Retinal pigment epithelial cell (primary cell): Measurements from ENCODE around the gene MSL3B.

ENCODE experiments used
- DNase-seq: peaks from one replicate; pipeline ENCODE4 v3.0.0-alpha.2; 2010; ENCODE audit warnings: low read depth
- H3K4me3 ChIP-seq: 2 replicates; pipeline ENCODE4 v1.5.1; 2011; ENCODE audit warnings: mild to moderate bottlenecking, low read length, control low read depth, moderate library complexity
- TF ChIP-seq, protein P1 (sequence below): conservative IDR thresholded peaks from 2 replicates; pipeline ENCODE4 v1.5.1; 2011; ENCODE audit warnings: low read depth, low read length, control low read depth, inconsistent platforms

The MSL3B gene

DNA sequence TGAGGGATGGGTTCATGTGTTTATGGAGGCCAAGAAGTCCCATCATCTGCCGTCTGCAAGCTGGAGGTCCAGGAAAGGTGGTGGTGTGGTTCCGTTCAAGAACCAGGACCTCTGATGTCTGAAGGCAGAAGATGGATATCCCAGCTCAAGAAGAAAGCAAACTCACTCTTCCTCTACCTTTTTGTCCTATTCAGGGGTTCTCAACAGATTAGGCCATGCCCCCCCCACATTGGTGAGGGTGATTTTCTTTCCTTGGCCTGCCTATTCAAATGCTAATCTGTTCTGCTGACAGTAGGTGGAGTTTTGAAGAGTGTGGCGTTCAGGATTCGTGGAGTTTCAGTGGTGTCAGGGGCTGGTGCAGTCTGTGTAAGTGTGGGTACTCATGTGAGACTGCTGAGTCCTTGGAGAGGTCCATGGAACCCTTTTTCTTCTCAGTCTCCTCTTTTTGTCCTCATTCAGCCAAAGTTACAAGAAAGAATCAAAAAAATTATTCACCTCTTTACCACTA lies 5.9 kb downstream of the MSL3B start:
- TF ChIP-seq, protein P1, sequence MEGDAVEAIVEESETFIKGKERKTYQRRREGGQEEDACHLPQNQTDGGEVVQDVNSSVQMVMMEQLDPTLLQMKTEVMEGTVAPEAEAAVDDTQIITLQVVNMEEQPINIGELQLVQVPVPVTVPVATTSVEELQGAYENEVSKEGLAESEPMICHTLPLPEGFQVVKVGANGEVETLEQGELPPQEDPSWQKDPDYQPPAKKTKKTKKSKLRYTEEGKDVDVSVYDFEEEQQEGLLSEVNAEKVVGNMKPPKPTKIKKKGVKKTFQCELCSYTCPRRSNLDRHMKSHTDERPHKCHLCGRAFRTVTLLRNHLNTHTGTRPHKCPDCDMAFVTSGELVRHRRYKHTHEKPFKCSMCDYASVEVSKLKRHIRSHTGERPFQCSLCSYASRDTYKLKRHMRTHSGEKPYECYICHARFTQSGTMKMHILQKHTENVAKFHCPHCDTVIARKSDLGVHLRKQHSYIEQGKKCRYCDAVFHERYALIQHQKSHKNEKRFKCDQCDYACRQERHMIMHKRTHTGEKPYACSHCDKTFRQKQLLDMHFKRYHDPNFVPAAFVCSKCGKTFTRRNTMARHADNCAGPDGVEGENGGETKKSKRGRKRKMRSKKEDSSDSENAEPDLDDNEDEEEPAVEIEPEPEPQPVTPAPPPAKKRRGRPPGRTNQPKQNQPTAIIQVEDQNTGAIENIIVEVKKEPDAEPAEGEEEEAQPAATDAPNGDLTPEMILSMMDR, result no peak
- DNase-seq, result no peak
- no peak overlapping the region for H3K4me3 ChIP-seq

DNA sequence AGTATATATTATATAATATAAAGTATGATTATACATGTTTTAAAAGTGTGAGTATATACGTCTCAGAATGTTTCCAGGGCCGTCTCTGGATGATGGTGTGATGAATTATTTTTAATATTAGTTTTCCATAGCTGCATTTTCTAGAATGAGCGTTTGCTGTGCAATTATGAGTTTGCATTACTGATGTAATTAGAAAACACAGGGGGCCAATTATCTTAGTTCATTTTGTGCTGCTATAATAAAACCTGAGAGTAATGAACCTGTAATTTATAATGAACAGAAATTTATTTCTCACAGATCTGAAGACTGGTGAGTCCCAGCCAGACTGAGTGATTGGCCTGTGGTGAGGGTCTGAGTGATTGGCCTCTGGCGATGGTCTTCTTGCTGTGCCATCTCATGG lies 9.9 kb downstream of the MSL3B start:
- no peak for DNase-seq
- H3K4me3 ChIP-seq, result no peak overlapping the region
- TF ChIP-seq, protein P1, result no peak

DNA sequence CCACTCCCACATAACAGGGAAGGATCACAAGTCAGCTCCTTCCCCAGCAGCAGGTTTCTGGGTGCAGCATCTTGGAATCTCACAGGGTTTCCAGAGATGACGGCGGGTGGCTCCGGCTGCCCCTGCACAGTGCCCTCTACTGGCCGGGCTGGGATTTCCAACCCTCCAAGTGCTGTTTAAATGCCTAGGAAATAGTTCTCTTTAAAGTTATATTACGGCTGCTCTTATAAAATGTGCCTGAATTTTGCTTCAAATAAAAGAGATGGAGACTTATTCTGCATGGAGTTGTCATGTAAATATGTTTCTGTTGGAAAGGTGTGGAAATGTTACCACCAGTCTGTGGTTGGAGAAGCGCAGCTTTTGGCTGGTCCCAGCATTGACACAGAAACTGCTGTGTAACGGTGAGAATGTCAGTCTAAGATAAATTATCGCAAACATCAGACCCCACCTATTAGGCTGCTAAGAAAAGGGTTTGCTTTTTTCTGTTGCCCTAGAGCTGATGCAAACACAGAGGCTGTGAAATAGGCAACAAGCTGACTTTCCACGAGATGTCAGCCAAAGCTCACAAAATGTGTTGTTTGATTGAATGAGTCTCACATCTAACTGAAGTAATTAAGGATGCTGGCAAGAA lies 10.6 kb downstream of the MSL3B start:
- TF ChIP-seq, protein P1, result peak; percentile 76
- no peak for DNase-seq
- H3K4me3 ChIP-seq, result no peak overlapping the region

DNA sequence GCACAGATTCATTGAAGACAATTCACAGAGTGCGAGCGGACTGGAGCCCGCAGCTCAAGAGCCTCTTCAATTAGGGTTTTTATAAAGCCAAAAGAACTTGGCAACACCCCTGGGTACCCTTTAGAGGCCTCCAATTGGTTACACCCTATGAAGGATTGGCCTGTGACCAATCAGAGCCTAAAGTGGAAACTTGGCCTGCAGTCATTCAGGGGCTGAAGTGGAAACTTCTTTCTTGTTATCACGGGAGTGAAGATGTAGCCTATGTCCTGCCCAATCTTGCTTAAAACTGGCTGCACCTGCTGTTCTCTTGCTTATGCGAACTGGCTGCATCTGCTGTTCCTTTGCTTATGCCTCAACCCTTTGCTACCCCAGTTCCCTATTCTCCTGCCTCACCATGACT lies 12.0 kb downstream of the MSL3B start:
- no peak overlapping the region for H3K4me3 ChIP-seq
- DNase-seq, result no peak
- TF ChIP-seq, protein P1, result no peak

DNA sequence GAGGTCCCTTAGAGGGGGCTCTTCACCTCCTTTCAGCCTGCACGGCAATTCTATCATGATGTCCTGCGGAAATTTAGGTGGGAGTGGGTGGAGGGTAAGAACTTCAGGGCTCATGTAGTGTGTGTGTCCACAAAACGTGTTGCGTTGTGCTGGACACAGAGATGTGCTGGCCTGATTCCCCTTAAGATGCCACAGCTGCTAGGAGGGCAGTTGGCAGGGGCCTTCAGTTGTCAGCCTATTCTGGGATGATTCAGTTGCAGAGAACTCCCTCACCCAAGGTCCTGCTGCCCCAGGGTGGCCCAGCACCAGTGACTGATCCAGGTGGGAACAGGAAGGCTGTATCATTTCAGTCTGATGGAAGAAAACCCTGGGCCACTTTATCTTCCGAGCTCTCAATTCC lies 12.8 kb downstream of the MSL3B start:
- TF ChIP-seq, protein P1, result no peak
- no peak for DNase-seq
- H3K4me3 ChIP-seq, result no peak overlapping the region

DNA sequence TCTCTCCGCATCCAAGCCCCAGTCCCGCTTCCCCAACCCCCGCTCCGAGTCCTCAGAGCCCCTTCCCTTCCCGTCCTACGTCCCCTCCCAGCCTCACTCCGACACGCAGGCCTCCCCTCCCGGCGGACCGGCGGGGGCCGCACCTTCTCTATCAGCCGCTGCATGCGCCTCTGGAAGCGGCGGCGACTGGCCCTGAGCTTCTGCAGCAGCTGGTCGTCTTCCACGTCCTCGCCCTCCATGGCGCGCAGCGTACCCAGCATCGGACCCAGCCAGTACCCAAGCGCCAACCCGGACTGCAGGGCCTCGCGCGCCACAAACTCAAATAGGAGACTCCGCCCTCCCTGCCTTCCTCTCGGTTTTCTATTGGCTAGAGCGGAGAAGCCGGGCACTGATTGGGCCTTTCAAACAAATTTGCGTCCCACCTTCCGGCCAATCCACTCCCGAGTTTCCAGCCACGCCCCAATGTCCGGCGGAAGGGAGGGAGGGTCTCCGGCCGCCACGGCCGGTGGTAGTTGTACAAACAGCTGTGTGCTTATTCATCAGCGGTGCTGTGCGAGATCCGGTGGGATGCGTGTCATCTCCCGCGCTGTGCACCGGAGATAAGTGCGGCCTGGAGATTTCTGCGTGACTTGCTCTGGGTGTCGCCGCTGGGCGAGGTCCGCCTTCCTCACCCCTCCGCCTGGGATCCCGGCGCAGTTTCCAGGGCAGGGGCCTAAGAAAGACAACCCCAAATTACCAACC lies 13.8 kb downstream of the MSL3B start, which contains the start of gene HJURP:
Gene HJURP (minus strand): TSS at position 295 of the 741 bp plus-strand sequence. CDS start 35 bp downstream, at position 260.
- peak; percentile 80 for DNase-seq
- peak within 1 kb of the TSS; percentile 93 for H3K4me3 ChIP-seq
- TF ChIP-seq, protein P1, result no peak

DNA sequence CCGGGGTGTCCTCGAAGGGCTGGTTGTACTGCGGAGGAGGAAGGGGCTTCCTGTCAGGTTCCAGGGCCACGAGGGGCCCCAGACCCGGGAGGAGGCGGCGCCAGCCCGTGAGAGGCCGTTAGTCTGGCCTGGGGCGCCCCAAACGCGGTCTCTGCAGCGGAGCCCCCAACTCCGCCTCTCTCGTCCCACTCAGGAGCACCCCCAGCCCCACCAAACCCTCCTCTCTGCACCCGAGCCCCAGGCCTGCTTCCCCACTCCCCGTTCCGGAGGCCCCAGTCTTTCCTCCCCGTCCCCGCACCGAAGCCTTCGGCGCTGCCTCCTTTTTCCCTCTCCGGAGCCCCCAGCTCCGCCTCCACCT lies 14.3 kb downstream of the MSL3B start:
- H3K4me3 ChIP-seq, result peak overlapping the region; percentile 93
- TF ChIP-seq, protein P1, result no peak
- DNase-seq, result no peak
